ENCODE data around the gene SRP68. TPM values are rescaled to one million over a fixed set of nuclear protein-coding genes. Genes with fewer than 3 reads are reported as not detected.

The SRP68 gene
- polyA plus RNA-seq, 2 of the 4 experiments (the other 2 are of a cell fraction), result 121 to 139 TPM

- Histone ChIP-seq H3K4me3 (no peak overlapping the region), H3K4me2 (no peak overlapping the region), H3K4me1 (no peaks in the 10 kb centered on the region), H3K9me3 (no peaks in the 10 kb centered on the region), H3K27ac (no peak overlapping the region)
- ChIA-PET CTCF (interaction anchor here (0.9 to 24.2 kb wide), 14 partner anchors 7 to 390 kb away, joined by 3 to 408 read pairs (median 6); partner anchors contain the start of genes CDK3, EVPL and MRPL38), POLR2A (no interaction called here)
- 92% methylated on average over 34 of the region's 39 CpGs for WGBS (ENCODE audit: missing lambda C conversion rate)
- no peak for TF ChIP-seq BHLHE40 (IDR thresholded peaks at IDR 0.05; ENCODE audit: low read depth, low read length)
- no peak for TF ChIP-seq CBX8 (IDR thresholded peaks at IDR 0.05)
- TF ChIP-seq RNF2 (IDR thresholded peaks at IDR 0.05; ENCODE audit: borderline replicate concordance, low read depth), result no peak
- no peak for TF ChIP-seq RARB (CRISPR knock-in tag; IDR thresholded peaks at IDR 0.05)
- TF ChIP-seq ZNF302 (CRISPR knock-in tag; IDR thresholded peaks at IDR 0.05), result no peak
- no peak for TF ChIP-seq SREBF2 (IDR thresholded peaks at IDR 0.05)
- DNase-seq (ENCODE audit: low read depth in 1 of 2, low spot score in 1 of 2) (no peak), ATAC-seq (no peak), FAIRE-seq (no peak)
These were observed 65.0 kb downstream of the SRP68 start for GRCh38 chr17:76007131-76007849.

- FAIRE-seq, result peak; percentile 79
- ChIA-PET CTCF (interaction anchor here (0.6 to 24.2 kb wide), 48 partner anchors 9 to 712 kb away, joined by 3 to 408 read pairs (median 4); partner anchors contain the start of genes EVPL, EXOC7, MRPL38 and SPHK1), POLR2A (interaction anchor here (1.1 kb wide), 1 partner anchor 100 kb away, joined by 3 read pairs; no protein-coding TSS in a partner anchor)
- Histone ChIP-seq H3K9me3 (no peaks in the 10 kb centered on the region), H3K4me2 (no peak overlapping the region), H3K4me3 (no peak overlapping the region), H3K4me1 (no peaks in the 10 kb centered on the region), H3K27ac (no peak overlapping the region)
- 55% methylated on average over 16 of the region's 16 CpGs for WGBS (ENCODE audit: missing lambda C conversion rate)
- ATAC-seq, result peak; percentile 55 to 80; a peak in 5 of 6 replicates
- TF ChIP-seq HOXA7 (CRISPR knock-in tag; IDR thresholded peaks at IDR 0.05) (no peak), ZFP36 (IDR thresholded peaks at IDR 0.05; ENCODE audit: borderline replicate concordance, partially characterized antibody) (no peak), KDM5A (IDR thresholded peaks at IDR 0.05) (no peak), ELK1 (IDR thresholded peaks at IDR 0.05; ENCODE audit: low read depth, low read length) (no peak), ZNF302 (CRISPR knock-in tag; IDR thresholded peaks at IDR 0.05) (no peak), RCOR1 (IDR thresholded peaks at IDR 0.05; ENCODE audit: low read depth, low read length) (no peak), SREBF2 (IDR thresholded peaks at IDR 0.05) (no peak), SMC3 (IDR thresholded peaks at IDR 0.05) (peak; percentile 77), HEYL (CRISPR knock-in tag; IDR thresholded peaks at IDR 0.05) (no peak), NFE2L2 (conservative IDR thresholded peaks at IDR 0.05; ENCODE audit: low read length) (no peak), NPAS2 (CRISPR knock-in tag; IDR thresholded peaks at IDR 0.05; ENCODE audit: borderline replicate concordance) (no peak), RAD21 (conservative IDR thresholded peaks at IDR 0.05 in 1 of 2, IDR thresholded peaks at IDR 0.05 in 1 of 2) (peak; percentile 81 to 88), RFX5 (IDR thresholded peaks at IDR 0.05) (no peak), BHLHE40 (IDR thresholded peaks at IDR 0.05; ENCODE audit: low read depth, low read length) (no peak), CHD2 (IDR thresholded peaks at IDR 0.05; ENCODE audit: low read length, partially characterized antibody) (no peak), BCL3 (IDR thresholded peaks at IDR 0.05) (no peak), FOXS1 (CRISPR knock-in tag; IDR thresholded peaks at IDR 0.05) (no peak), CTCF (IDR thresholded peaks at IDR 0.05) (peak; percentile 94), FOSL2 (IDR thresholded peaks at IDR 0.05) (no peak), FOSL2 (CRISPR knock-in tag; IDR thresholded peaks at IDR 0.05) (no peak), PBX3 (IDR thresholded peaks at IDR 0.05) (no peak), TFCP2L1 (CRISPR knock-in tag; IDR thresholded peaks at IDR 0.05) (no peak), TP53 (CRISPR knock-in tag; IDR thresholded peaks at IDR 0.05) (no peak)
- peak; percentile 78 to 83 for DNase-seq (ENCODE audit: low read depth in 1 of 2, low spot score in 1 of 2)
These were observed 66.8 kb downstream of the SRP68 start for GRCh38 chr17:76005263-76006149.

Measured in A549 (cell line).